CD4-positive, alpha-beta T cell treated with Interleukin-12 subunit alpha and Interleukin-12 subunit beta, for 1 hour (primary cell): ENCODE measurements around the gene PTBP3.
"Not testable (repeated sequence)": the region's sequence is repeated elsewhere in the genome, so short reads cannot be mapped to it uniquely, and the experiment has no call there.

ENCODE experiments used
- DNase-seq: peaks from one replicate; pipeline ENCODE4 v3.0.0-alpha.2; 2020

PTBP3 gene

DNA sequence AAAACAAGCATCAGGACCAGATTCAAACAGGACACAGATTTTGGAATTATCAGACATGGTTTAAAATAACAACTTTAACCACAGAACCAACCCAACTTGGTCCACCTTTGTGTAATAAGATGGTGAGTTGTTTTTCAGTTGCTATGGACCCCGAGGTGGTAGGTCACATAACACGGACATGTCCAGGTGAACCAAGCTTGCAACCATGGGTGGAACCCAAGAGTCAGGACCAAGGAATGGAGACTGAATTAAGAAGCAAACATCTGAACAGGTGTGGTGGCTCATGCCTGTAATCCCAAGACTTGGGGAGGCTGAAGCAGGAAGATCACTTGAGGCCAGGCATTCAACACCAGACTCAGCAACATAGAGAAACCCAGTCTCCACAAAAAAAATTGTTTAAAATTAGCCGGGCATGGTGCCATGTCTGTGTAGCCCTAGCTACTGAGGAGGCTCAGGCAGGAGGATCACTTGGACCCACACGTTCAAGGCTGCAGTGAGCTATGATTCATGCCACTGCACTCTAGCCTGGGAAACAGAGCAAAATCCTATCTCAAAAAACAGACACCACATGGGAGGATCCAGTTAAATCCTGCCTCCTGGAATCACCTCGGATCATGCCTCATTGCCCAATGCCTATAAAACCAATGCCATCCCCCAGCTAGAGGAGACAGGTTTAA is 10.6 kb downstream of the PTBP3 start:
- no peak for DNase-seq

GRCh38 chr9:112316258-112316943 is 17.0 kb downstream of the PTBP3 start:
- DNase-seq, result no peak

DNA sequence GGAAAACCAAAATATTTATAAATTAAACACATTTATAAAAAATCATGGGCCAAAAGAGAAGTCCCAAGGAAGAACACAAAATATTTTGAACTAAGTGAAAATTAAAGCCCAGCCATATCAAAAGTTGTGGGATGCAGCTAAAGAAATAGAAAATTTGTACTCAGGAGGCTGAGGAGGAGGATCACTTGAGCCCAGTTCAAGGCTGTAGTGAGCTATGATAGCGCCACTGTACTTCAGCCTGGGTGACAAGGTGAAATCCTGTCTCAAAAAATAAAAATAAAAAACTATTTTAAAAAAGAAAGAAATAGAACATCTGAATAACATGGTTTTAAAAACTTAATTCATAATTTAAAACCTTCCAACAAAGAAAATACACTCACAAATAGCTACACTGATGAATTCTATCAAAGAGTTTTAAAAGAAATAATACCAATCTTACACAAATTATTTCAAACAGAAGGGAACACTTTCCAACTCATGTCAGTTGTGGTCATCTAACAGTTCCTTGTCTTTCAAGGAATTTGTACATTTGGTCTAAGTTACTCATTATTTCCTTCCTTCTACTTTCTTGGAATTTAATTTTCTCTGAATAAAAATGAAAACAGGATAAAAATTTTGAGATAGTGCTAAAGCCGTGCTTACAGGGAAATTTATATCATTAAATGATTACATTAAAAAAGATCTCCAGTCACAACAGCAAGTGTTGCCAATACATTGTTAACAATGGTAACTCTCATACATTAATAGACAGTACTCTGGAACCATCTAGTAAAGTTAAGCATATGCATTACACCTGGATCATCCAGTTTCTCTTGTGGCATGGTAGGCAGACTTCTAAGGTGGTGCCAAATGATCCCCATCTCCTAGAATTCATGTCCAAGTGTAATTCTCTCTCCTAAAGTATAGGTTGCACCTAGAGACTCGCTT is 17.8 kb downstream of the PTBP3 start:
- no peak for DNase-seq

DNA sequence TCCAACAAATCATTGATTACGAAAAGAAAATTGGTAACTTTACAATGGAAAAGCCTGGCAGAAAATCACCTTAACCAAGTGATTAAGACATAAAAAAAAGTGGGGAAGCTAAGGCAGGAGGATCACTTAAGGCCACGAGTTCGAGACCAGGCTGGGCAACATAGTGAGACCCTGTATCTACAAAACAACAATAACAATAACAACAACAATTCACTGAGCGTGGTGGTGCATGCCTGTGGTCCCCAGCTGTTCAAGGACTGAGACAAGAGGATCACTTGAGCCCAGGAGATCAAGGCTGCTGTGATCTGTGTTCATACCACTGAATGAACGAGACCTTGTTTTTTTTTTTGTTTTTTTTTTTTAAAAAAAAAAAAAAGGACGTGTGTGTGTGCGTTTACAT is 21.3 kb downstream of the PTBP3 start:
- no peak for DNase-seq

GRCh38 chr9:112311497-112311896 is 21.9 kb downstream of the PTBP3 start:
- no peak for DNase-seq

DNA sequence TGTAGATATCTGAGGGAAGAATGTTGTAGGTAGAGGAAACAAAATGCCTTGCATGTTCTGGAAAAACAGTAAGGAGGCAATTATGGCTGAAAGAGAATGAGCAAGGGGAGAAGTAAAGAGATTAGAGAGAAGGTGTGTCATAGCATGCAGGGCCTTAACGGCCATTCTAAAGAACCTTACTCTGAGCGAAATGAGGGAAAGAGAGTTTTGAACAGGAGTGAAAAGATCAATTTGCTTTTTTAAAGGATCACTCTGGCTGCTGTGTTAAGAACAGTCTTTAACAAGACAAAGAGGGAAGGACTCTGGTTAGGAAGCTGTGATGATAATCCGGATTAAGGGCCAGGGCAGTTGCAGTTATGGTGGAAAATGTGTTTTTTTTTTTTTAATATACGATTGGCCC is 22.6 kb downstream of the PTBP3 start:
- no peak for DNase-seq

DNA sequence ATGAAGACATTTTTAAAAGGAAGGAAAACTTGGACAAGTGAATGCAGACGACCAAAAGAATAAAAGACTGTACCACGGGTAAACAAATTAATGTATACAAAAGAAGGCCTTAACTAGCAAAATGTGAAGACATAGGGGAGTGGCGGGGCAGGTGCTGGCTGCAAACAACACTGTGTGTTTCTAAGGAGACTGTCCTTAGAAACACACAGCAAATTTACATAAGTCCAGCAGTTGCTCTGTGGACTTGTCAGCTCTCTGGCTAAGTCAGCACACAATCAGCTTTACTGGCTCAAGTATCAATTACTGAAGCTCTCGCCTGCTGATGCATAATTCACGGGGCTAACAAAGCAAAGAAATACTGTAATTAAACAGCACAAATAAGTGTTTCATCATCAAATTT is 24.8 kb downstream of the PTBP3 start:
- no peak for DNase-seq

GRCh38 chr9:112301420-112301819 is 32.0 kb downstream of the PTBP3 start:
- no peak for DNase-seq

DNA sequence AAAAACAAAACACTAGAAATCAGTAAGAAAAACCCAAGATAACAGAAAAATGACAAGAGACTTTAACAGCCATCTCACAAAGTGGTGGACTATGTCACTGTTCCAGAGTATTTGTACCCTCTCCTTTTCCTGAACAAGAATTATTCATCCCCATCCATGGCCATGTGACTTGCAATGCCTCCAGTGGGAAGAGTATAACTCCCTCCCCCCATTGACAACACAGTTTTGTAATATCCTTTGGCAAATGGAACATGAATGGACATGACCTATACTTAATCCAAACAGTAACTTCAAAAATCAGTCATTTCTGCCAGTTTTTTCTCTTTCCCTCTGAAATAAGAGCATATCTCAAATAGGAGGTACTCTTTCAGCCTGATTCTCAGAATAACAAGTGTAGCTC is 33.9 kb downstream of the PTBP3 start:
- DNase-seq, result no peak

GRCh38 chr9:112296929-112297328 is 36.5 kb downstream of the PTBP3 start:
- no peak for DNase-seq

GRCh38 chr9:112295174-112295573 is 38.2 kb downstream of the PTBP3 start:
- DNase-seq, result no peak

- DNase-seq, result no peak
Measured at GRCh38 chr9:112288029-112288428, 45.4 kb downstream of the PTBP3 start.

- no peak for DNase-seq
Measured at GRCh38 chr9:112286926-112287325, 46.5 kb downstream of the PTBP3 start.

DNA sequence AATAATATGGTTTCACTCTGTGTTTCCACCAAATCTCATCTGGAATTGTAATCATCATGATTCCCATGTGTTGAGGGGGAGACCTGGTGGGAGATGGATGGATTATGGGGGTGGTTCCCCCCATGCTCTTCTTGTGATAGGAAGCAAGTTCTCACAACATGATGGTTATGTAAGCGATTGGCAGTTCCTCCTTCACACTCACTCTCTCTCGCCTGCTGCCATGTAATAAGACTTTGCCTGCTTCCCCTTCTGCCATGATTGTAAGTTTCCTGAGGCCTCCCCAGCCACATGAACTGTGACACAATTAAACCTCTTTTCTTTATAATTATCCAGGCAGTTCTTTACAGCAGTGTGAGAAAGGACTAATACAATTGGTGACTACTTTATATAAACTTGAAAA is 48.4 kb downstream of the PTBP3 start:
- no peak for DNase-seq

GRCh38 chr9:112283582-112284253 is 49.7 kb downstream of the PTBP3 start:
- no peak for DNase-seq

GRCh38 chr9:112282841-112283240 is 50.6 kb downstream of the PTBP3 start:
- not testable (repeated sequence) for DNase-seq

- no peak for DNase-seq
Measured at GRCh38 chr9:112280904-112281303, 52.5 kb downstream of the PTBP3 start.

DNA sequence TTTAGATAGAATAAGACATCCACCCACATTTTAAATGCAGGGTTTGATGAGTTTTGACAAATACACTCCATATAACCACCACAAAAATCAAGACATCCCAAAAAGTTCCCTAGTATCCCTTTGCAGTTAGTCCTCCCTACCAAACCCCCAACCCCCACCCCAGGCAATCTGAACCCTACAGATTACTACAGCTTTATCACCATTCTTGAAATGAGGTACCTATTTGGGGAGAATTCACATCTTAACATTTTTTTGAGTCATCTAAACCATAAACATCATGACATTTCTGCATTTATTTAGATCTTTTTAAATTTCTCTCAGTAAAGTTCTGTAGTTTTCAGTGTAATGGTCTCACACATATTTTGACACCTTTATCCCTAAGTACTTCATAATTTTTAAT is 53.9 kb downstream of the PTBP3 start:
- DNase-seq, result no peak

DNA sequence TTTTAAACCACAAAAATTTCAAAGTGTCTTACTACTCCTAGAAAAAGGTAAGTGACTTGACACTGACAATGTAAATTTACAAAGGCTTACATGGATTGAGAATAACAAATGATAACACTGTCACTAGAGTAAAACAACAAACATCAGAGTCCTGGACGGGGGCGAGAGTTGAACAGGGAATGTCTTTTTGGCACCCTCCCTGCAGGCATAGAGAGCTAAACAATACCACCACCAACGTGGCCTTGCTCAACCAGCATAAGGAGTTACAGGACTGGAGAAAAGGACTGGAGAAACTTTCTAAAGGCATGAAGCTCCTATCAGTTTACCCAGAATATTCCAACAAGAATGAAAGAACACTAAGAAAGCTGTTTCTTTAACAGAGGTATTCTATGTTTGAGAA is 55.3 kb downstream of the PTBP3 start:
- no peak for DNase-seq

DNA sequence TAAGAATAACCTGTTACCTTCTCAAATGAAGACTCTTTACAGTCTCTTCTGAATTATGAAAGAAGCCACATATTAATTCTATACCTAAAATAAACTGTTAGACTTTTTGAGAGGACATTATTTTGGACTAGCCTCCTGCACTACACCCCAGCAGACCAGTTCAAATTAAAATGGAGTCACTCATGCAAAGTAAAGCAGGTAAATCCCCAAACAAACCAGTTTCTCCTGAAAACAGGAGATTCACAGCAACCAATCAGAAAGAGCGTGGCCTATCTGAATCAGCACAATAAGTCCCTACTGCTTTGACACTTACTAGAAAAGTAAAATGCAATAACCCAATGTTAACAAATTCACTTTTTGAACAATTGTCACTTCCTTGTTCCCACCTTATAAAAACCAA is 58.8 kb downstream of the PTBP3 start:
- no peak for DNase-seq

DNA sequence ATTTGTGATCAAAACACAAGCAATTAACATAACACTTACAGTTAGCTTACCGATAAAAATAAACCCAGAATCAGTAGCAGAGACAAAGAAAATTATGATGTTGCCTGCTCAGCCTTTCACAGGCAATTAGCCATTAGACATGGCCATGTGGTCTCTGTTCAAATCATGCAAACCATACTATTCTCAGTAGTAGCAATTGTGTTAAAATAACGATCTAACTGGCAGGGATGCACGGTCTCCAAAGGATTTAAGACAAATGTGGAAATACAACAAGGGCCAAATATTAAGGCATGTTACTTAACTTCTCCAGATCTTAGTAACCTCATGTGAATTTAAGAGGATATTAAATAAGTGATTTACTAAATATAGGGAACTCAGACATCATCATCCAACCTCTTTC is 59.5 kb downstream of the PTBP3 start:
- DNase-seq, result no peak

DNA sequence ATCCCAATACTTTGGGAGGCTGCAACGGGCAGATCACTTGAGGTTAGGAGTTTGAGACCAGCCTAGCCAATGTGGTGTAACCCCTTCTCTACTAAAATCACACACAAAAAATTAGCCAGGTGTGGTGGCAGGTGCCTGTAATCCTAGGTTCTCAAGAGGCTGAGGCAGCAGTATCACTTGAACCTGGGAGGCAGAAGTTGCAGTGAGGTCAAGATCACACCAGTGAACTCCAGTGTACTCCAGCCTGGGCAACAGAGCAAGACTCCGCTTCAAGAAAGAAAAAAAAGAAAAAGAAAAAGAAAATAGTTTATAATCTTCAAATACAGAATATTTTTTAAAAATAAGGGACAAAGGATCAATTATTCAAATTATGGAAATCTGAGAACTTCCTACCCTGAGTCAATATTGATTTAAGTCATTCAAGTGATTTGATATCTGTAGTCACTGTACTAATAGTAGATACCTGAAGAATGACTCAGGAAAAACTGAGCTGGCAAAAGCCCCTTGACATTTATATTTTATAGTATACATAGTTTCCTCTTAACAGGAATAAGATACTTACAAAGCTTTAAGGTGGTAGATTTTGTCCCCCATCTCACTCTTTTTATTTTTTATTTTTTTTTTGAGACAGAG is 61.8 kb downstream of the PTBP3 start:
- DNase-seq, result no peak

GRCh38 chr9:112268413-112268812 is 65.0 kb downstream of the PTBP3 start:
- no peak for DNase-seq
